Right lobe of liver (tissue), 6 donors: Measurements from ENCODE around the gene TSPAN9. TPM values are rescaled to one million over a fixed set of nuclear protein-coding genes. Genes with fewer than 3 reads are reported as not detected.

Experiments
- ATAC-seq, 4 donors: fragments of 200-7000 bp; cut with Tn5 transposase; one replicate each; pipeline ENCODE4 v1.9.1; 2020; ENCODE audit warnings: mild to moderate bottlenecking in 4 of 4, moderate library complexity in 4 of 4
- DNase-seq, 3 donors: peaks; one replicate each; pipeline ENCODE4 v3.0.0-alpha.2; 2020
- H3K27ac ChIP-seq, 3 donors: fragments of 200-600 bp; one replicate each; pipeline ENCODE4 v1.8.0; 2022
- H3K27me3 ChIP-seq, 2 donors: fragments of 200-600 bp; one replicate each; pipeline ENCODE4 v1.8.0; 2022
- H3K36me3 ChIP-seq, 4 donors: fragments of 200-600 bp; sonication (generic) in 1 of 4; one replicate each; pipeline versions ENCODE4 v1.5.1 to v1.8.0; 2017 to 2022; ENCODE audit warnings: control low read depth in 1 of 4
- H3K4me1 ChIP-seq, 4 donors: fragments of 200-600 bp; sonication (generic) in 1 of 4; one replicate each; pipeline versions ENCODE4 v1.5.1 to v1.8.0; 2017 to 2022; ENCODE audit warnings: control low read depth in 1 of 4
- H3K4me3 ChIP-seq, 3 donors: fragments of 200-600 bp; one replicate each; pipeline ENCODE4 v1.8.0; 2022
- H3K9me3 ChIP-seq, 4 donors: fragments of 200-600 bp; sonication (generic) in 1 of 4; one replicate each; pipeline versions ENCODE4 v1.5.1 to v1.8.0; 2017 to 2022; ENCODE audit warnings: control low read depth in 1 of 4
- POLR2A ChIP-seq: fragments of 450-650 bp; IDR thresholded peaks from one replicate; pipeline ENCODE4 v1.6.1; 2017; ENCODE audit warnings: antibody characterized with exemption, mild to moderate bottlenecking
- WGBS: methylation state at CpG from one replicate; pipeline ENCODE4 v1.1.6; 2018; ENCODE audit warnings: low coverage, low lambda C conversion rate; ENCODE audit not compliant: insufficient coverage; ENCODE audit errors: missing lambda C conversion rate; 5-methylcytosine and 5-hydroxymethylcytosine counted together
- intact Hi-C, 2 donors: fragments of 100-400 bp; cut with DNase I; formaldehyde crosslinking; loops; one replicate each; pipeline versions ENCODE4 v1.11.2 to v1.14.1; 2022
- total RNA-seq, 6 experiments: library from RNA; depleted of rRNA in 2 of 6; stranded (reverse); fragments of >200 nt in 2 of 6; fragmentation: NEBNext Ultra II Directional in 3 of 6; extraction: Animal tissue kit (Norgen Biotek cat#: 25700) in 3 of 6; gene quantifications; one replicate each; pipeline versions ENCODE4 v1.1.0 to v1.2.4, GENCODE V29; 2016 to 2023
- TF ChIP-seq, protein P1 (sequence below), 4 donors: fragments of 200-600 bp in 3 of 4; fragments of 450-650 bp in 1 of 4; IDR thresholded peaks; one replicate each; pipeline versions ENCODE4 v1.5.1 to v1.8.0; 2016 to 2022; ENCODE audit warnings: antibody characterized with exemption in 4 of 4, mild to moderate bottlenecking in 2 of 4
- donor health status: DM: no; HTN: yes; CAD: no.
- donor health status: DM: no; HTN: no; CAD: no.
- donor health status: DM: no; HTN: no; CAD: no.
- donor health status: DM: no; HTN: yes; CAD: no.
- donor health status: DM: no; HTN: yes; CAD: no.

Gene TSPAN9
- total RNA-seq, 6 experiments from 2014 or later: 23.7 to 53.2 (median 39.8) TPM

DNA sequence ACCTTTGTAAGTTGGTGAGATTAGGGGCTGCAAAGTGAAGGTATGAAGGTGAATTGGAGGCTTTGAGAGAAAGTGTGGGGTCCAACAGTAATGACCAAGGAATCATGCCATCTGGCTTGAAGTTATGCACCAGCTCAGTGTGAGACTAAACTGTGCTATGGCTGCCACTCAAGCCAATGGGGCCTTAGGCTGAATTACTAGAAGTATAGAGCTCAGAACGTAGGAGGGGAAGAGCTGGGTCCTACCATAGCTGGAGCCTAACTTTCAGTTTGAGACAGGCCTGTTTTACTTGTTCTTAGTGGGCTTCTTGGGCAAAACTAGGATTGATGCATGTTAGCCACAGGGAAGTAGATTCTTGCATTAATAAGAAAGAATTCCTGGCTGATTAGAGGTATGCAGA, 194.0 kb downstream of the TSPAN9 start:
- no peak for ATAC-seq
- Histone ChIP-seq H3K27me3 (no peaks in the 10 kb centered on the region), H3K27ac (no peak overlapping the region), H3K4me1 (no peaks in the 10 kb centered on the region), H3K36me3 (no peaks in the 10 kb centered on the region), H3K4me3 (no peak overlapping the region), H3K9me3 (no peaks in the 10 kb centered on the region)
- intact Hi-C loops: loop anchor here (5.0 to 10.0 kb wide), 3 partner anchors 66 to 196 kb away; partner anchors contain the start of gene TSPAN9 (in 1 of the 2)
- no peak for TF ChIP-seq POLR2A
- TF ChIP-seq, protein P1, sequence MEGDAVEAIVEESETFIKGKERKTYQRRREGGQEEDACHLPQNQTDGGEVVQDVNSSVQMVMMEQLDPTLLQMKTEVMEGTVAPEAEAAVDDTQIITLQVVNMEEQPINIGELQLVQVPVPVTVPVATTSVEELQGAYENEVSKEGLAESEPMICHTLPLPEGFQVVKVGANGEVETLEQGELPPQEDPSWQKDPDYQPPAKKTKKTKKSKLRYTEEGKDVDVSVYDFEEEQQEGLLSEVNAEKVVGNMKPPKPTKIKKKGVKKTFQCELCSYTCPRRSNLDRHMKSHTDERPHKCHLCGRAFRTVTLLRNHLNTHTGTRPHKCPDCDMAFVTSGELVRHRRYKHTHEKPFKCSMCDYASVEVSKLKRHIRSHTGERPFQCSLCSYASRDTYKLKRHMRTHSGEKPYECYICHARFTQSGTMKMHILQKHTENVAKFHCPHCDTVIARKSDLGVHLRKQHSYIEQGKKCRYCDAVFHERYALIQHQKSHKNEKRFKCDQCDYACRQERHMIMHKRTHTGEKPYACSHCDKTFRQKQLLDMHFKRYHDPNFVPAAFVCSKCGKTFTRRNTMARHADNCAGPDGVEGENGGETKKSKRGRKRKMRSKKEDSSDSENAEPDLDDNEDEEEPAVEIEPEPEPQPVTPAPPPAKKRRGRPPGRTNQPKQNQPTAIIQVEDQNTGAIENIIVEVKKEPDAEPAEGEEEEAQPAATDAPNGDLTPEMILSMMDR (IDR thresholded peaks at IDR 0.05): no peak
- 50% methylated on average over 1 of the region's 1 CpG for WGBS
- no peak for DNase-seq

DNA sequence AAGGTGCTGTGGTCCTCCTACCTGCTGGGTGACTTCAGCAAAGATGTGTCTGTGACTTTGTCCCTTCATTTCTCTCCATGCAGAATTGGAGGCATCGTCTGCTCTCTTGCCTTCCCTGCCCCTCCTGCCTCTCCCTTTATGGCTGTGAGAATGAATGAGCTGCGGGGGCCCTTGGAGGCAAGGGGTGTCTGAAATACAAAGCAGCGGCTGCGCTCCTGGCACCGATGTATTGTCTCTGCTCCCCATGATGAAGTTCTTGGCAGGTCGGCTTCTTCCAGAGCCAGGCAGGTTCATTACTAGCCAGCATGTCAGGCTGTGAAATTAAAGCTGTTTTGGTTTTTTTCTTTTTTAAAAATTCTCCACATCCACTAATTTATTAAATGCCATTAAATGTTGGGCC, 194.5 kb downstream of the TSPAN9 start:
- Histone ChIP-seq H3K4me3 (no peak overlapping the region), H3K27me3 (no peaks in the 10 kb centered on the region), H3K36me3 (no peaks in the 10 kb centered on the region), H3K9me3 (no peaks in the 10 kb centered on the region), H3K27ac (no peak overlapping the region), H3K4me1 (no peaks in the 10 kb centered on the region)
- DNase-seq (no peak), ATAC-seq (no peak)
- 82% methylated on average over 5 of the region's 6 CpGs for WGBS
- no peak for TF ChIP-seq POLR2A
- TF ChIP-seq, protein P1 (IDR thresholded peaks at IDR 0.05): no peak
- intact Hi-C loops: loop anchor here (5.0 to 10.0 kb wide), 3 partner anchors 67 to 197 kb away; partner anchors contain the start of gene TSPAN9 (in 1 of the 2)

DNA sequence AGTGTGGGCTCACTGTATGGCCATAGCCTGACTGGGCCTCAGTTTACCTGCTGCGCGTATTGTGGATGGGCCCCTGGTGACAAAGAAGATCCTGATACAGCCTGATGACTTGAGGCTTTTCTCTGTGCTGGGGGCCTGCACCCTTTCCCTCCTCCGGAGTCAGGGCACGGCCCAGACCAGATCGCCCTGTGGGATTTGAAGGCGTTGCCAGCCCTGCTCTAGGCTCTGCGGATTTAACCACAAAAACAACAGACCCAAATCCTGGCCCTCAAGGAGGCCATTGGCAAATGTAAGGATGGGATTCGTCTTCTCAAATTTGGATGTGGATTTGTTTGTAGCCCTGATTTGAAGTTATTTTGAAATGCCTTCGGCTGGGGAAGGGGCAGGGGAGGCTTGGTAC, 195.8 kb downstream of the TSPAN9 start:
- Histone ChIP-seq H3K4me3 (no peak overlapping the region), H3K4me1 (no peaks in the 10 kb centered on the region), H3K27me3 (no peaks in the 10 kb centered on the region), H3K27ac (no peak overlapping the region), H3K9me3 (no peaks in the 10 kb centered on the region), H3K36me3 (no peaks in the 10 kb centered on the region)
- intact Hi-C loops: loop anchor here (5.0 to 10.0 kb wide), 3 partner anchors 68 to 198 kb away; partner anchors contain the start of gene TSPAN9 (in 1 of the 2)
- DNase-seq (no peak), ATAC-seq (no peak)
- WGBS: no CpG with 5 or more reads among the region's 9 CpGs
- TF ChIP-seq, protein P1 (IDR thresholded peaks at IDR 0.05): no peak
- no peak for TF ChIP-seq POLR2A

DNA sequence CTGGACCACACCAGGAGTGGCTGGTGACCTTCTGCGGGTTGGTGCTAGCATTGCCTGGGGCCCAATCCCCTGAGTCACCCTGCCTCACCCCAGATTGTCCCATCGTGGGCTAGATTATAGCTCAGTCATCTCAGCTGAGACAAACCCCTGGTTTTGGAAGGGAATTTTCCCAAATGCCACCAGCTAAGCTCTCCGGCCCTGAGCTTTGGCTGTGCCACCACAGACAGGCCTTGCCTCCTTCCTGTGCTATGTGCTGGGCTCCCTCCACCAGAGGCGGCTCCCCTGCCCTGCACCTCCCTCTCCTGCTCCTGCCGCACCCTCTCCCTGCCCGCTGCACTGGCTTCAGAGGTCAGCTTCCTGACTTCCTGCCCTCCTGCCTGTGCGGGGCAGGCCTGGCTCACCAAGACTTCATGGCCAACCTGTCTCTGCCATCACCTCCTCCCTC, 196.3 kb downstream of the TSPAN9 start:
- TF ChIP-seq POLR2A: no peak
- TF ChIP-seq, protein P1 (IDR thresholded peaks at IDR 0.05): no peak
- no peak for DNase-seq
- H3K4me3 ChIP-seq: no peak overlapping the region
- peak in 3 of 4 donors; percentile 8 to 20 (median 16) for ATAC-seq
- intact Hi-C loops: loop anchor here (5.0 to 10.0 kb wide), 3 partner anchors 69 to 199 kb away; partner anchors contain the start of gene TSPAN9 (in 1 of the 2)
- no peaks in the 10 kb centered on the region for H3K27me3 ChIP-seq
- H3K36me3 ChIP-seq: no peaks in the 10 kb centered on the region
- H3K9me3 ChIP-seq: no peaks in the 10 kb centered on the region
- no peaks in the 10 kb centered on the region for H3K4me1 ChIP-seq
- no CpG with 5 or more reads among the region's 7 CpGs for WGBS
- H3K27ac ChIP-seq: no peak overlapping the region
